HepG2 (cell line): ENCODE data around the gene P2RY6. TPM values are rescaled to one million over a fixed set of nuclear protein-coding genes. Genes with fewer than 3 reads are reported as not detected.

Source experiments
- ATF7 ChIP-seq, 2 experiments: fragments of 450-650 bp in 1 of 2; sonication (generic) in 1 of 2; formaldehyde crosslinking in 1 of 2; IDR thresholded peaks; 2 replicates each; pipeline versions ENCODE4 v1.4.0 to v1.6.1; 2016 to 2020; ENCODE audit warnings: antibody characterized with exemption in 1 of 2, mild to moderate bottlenecking in 1 of 2, missing genetic modification reagents in 1 of 2
- CBFB ChIP-seq: sonication (generic); formaldehyde crosslinking; IDR thresholded peaks from 2 replicates; pipeline ENCODE4 v1.4.0; 2020; ENCODE audit warnings: missing genetic modification reagents
- EEA1 ChIP-seq: sonication (generic); formaldehyde crosslinking; IDR thresholded peaks from 2 replicates; pipeline ENCODE4 v1.5.1; 2020; ENCODE audit warnings: mild to moderate bottlenecking, missing genetic modification reagents, borderline replicate concordance
- FOXK1 ChIP-seq: sonication (generic); formaldehyde crosslinking; IDR thresholded peaks from 2 replicates; pipeline ENCODE4 v1.4.0; 2020; ENCODE audit warnings: low read depth, missing genetic modification reagents, borderline replicate concordance
- GFI1 ChIP-seq: sonication (generic); formaldehyde crosslinking; IDR thresholded peaks from 2 replicates; pipeline ENCODE4 v1.5.0; 2020; ENCODE audit warnings: missing genetic modification reagents, mild to moderate bottlenecking, borderline replicate concordance
- SMARCE1 ChIP-seq: fragments of 450-650 bp; IDR thresholded peaks from 2 replicates; pipeline ENCODE4 v1.6.1; 2017; ENCODE audit warnings: borderline replicate concordance
- ZNF318 ChIP-seq: sonication (generic); formaldehyde crosslinking; IDR thresholded peaks from 2 replicates; pipeline ENCODE4 v1.4.0; 2020; ENCODE audit warnings: mild to moderate bottlenecking, missing genetic modification reagents
- ZNF512 ChIP-seq: sonication (generic); formaldehyde crosslinking; IDR thresholded peaks from 2 replicates; pipeline ENCODE4 v1.4.0; 2020; ENCODE audit warnings: mild to moderate bottlenecking, missing genetic modification reagents
- ZNF619 ChIP-seq: sonication (generic); formaldehyde crosslinking; IDR thresholded peaks from 2 replicates; pipeline ENCODE4 v1.4.0; 2020; ENCODE audit warnings: mild to moderate bottlenecking, missing genetic modification reagents
- ZNF720 ChIP-seq: sonication (generic); formaldehyde crosslinking; IDR thresholded peaks from 2 replicates; pipeline ENCODE4 v1.4.0; 2020; ENCODE audit warnings: missing genetic modification reagents
- polyA plus RNA-seq, 8 experiments: library from polyadenylated mRNA; depleted of rRNA in 3 of 8; stranded (reverse) in 7 of 8; unstranded in 1 of 8; fragments of >200 nt; fragmentation: Illumina TruSeq in 4 of 8; extraction: Trizol in 4 of 8; gene quantifications; 2 replicates each; pipeline versions ENCODE4 v1.2.1 to v1.2.3, GENCODE V29; 2011 to 2016; ENCODE audit warnings: low read depth in 4 of 8, missing spikeins in 1 of 8, mixed read lengths in 1 of 8; ENCODE audit not compliant: insufficient read depth in 1 of 8
- total RNA-seq, 5 experiments: library from RNA; depleted of rRNA; stranded (reverse); fragments of >200 nt; fragmentation: Illumina TruSeq; extraction: Trizol; gene quantifications; 2 replicates each; pipeline ENCODE4 v1.2.3, GENCODE V29; 2016; ENCODE audit warnings: low read depth in 1 of 5

P2RY6 gene
- total and polyA plus RNA-seq, 2 of the 13 experiments (the other 11 are each of a cell fraction or from before 2014, with no cell fraction given) = 0.09 to 0.29 TPM

- TF ChIP-seq ZNF318 = no peak
- TF ChIP-seq ATF7 (IDR thresholded peaks at IDR 0.05) = no peak
- TF ChIP-seq ATF7 (CRISPR knock-in tag; IDR thresholded peaks at IDR 0.05) = no peak
- TF ChIP-seq ZNF619 (CRISPR knock-in tag) = no peak
- no peak for TF ChIP-seq CBFB (CRISPR knock-in tag)
- TF ChIP-seq SMARCE1 = no peak
- TF ChIP-seq FOXK1 = no peak
- no peak for TF ChIP-seq ZNF720
- TF ChIP-seq ZNF512 (CRISPR knock-in tag) = no peak
- TF ChIP-seq GFI1 (CRISPR knock-in tag) = no peak
- TF ChIP-seq EEA1 (CRISPR knock-in tag) = no peak
Observed at GRCh38 chr11:73292525-73292894, 20.4 kb downstream of the P2RY6 start (continued).
